NCI-H748 (cell line): ENCODE data around the gene SLC6A6.

Experiments used
- DNase-seq: peaks from one replicate; lab custom pipeline; 2025; ENCODE audit not compliant: unreplicated experiment; lab: John Stamatoyannopoulos, UW

The SLC6A6 gene

GRCh38 chr3:14415501-14415900, 13.1 kb downstream of the SLC6A6 start:
- DNase-seq: no peak

GRCh38 chr3:14416453-14416852, 14.0 kb downstream of the SLC6A6 start:
- DNase-seq: no peak

- DNase-seq: peak; percentile 22
These were observed 16.2 kb downstream of the SLC6A6 start for GRCh38 chr3:14418296-14419250.

- no peak for DNase-seq
These were observed 19.9 kb downstream of the SLC6A6 start for GRCh38 chr3:14422016-14422963.

GRCh38 chr3:14423197-14423743, 20.9 kb downstream of the SLC6A6 start:
- DNase-seq: no peak

GRCh38 chr3:14423963-14424362, 21.6 kb downstream of the SLC6A6 start:
- DNase-seq: no peak

GRCh38 chr3:14424711-14425580, 22.5 kb downstream of the SLC6A6 start:
- DNase-seq: no peak

- peak; percentile 34 for DNase-seq
These were observed 23.3 kb downstream of the SLC6A6 start for GRCh38 chr3:14425581-14426304.

GRCh38 chr3:14426305-14426620, 23.9 kb downstream of the SLC6A6 start:
- no peak for DNase-seq

- no peak for DNase-seq
These were observed 26.0 kb downstream of the SLC6A6 start for GRCh38 chr3:14428087-14429033.

GRCh38 chr3:14429237-14429636, 26.8 kb downstream of the SLC6A6 start:
- no peak for DNase-seq

GRCh38 chr3:14429640-14430039, 27.2 kb downstream of the SLC6A6 start:
- DNase-seq: no peak

GRCh38 chr3:14430053-14430452, 27.6 kb downstream of the SLC6A6 start:
- no peak for DNase-seq

GRCh38 chr3:14430706-14431451, 28.5 kb downstream of the SLC6A6 start:
- DNase-seq: no peak

- DNase-seq: no peak
These were observed 29.1 kb downstream of the SLC6A6 start for GRCh38 chr3:14431452-14431916.

GRCh38 chr3:14431917-14432834, 29.8 kb downstream of the SLC6A6 start:
- DNase-seq: no peak

- peak; percentile 2 for DNase-seq
These were observed 30.7 kb downstream of the SLC6A6 start for GRCh38 chr3:14433106-14433505.
